Neuronal stem cell (in vitro differentiated cells): ENCODE measurements around the gene ZNG1A.
"Not testable (repeated sequence)": the region's sequence is repeated elsewhere in the genome, so short reads cannot be mapped to it uniquely, and the experiment has no call there.

Experiments
- DNase-seq: peaks from one replicate; pipeline ENCODE4 v3.0.0-alpha.2; 2013; ENCODE audit warnings: low spot score
- H2AFZ ChIP-seq: one replicate; pipeline ENCODE4 v1.6.1; 2013; ENCODE audit warnings: mild to moderate bottlenecking, low read length, inconsistent platforms
- H2AK5ac ChIP-seq: 2 replicates; pipeline ENCODE4 v1.6.1; 2013; ENCODE audit warnings: low read depth, mild to moderate bottlenecking, inconsistent platforms, low read length, moderate library complexity, mixed read lengths
- H2BK120ac ChIP-seq: 2 replicates; pipeline ENCODE4 v1.6.1; 2013; ENCODE audit warnings: low read depth, mild to moderate bottlenecking, inconsistent platforms, low read length, moderate library complexity, mixed read lengths
- H2BK12ac ChIP-seq: one replicate; pipeline ENCODE4 v1.6.1; 2013; ENCODE audit warnings: low read length, inconsistent platforms
- H2BK15ac ChIP-seq: 2 replicates; pipeline ENCODE4 v1.6.1; 2013; ENCODE audit warnings: mild to moderate bottlenecking, low read length, inconsistent platforms, mixed read lengths
- H2BK5ac ChIP-seq: one replicate; pipeline ENCODE4 v1.6.1; 2013; ENCODE audit warnings: inconsistent platforms, mild to moderate bottlenecking, low read length, moderate library complexity
- H3K14ac ChIP-seq: one replicate; pipeline ENCODE4 v1.6.1; 2013; ENCODE audit warnings: low read length, inconsistent platforms
- H3K18ac ChIP-seq: 2 replicates; pipeline ENCODE4 v1.6.1; 2013; ENCODE audit warnings: low read length, inconsistent platforms
- H3K23ac ChIP-seq: 2 replicates; pipeline ENCODE4 v1.6.1; 2013; ENCODE audit warnings: low read depth, mild to moderate bottlenecking, mixed read lengths, low read length, inconsistent platforms; ENCODE audit not compliant: poor library complexity
- H3K27ac ChIP-seq: replicated peaks from 3 replicates; pipeline ENCODE4 v1.5.1; 2013; ENCODE audit warnings: low read length, inconsistent platforms
- H3K27me3 ChIP-seq, 3 experiments: 2 replicates each; pipeline ENCODE4 v1.6.1; 2013; ENCODE audit warnings: low read length in 3 of 3, mild to moderate bottlenecking in 2 of 3, inconsistent platforms in 1 of 3, low read depth in 1 of 3, mixed read lengths in 1 of 3, moderate library complexity in 1 of 3; ENCODE audit not compliant: control insufficient read depth in 3 of 3, insufficient read depth in 3 of 3
- H3K36me3 ChIP-seq, 2 donors: replicated peaks in 1 of 2; 2 replicates each; pipeline ENCODE4 v1.6.1; 2013; ENCODE audit warnings: low read length in 2 of 2; ENCODE audit not compliant: control insufficient read depth in 2 of 2, insufficient read depth in 2 of 2
- H3K4ac ChIP-seq: 2 replicates; pipeline ENCODE4 v1.6.1; 2013; ENCODE audit warnings: inconsistent platforms, mild to moderate bottlenecking, low read length, moderate library complexity
- H3K4me1 ChIP-seq, 2 donors: 1 replicate in 1 of 2; 2 replicates in 1 of 2; pipeline ENCODE4 v1.6.1; 2013; ENCODE audit warnings: low read length in 2 of 2, low read depth in 1 of 2; ENCODE audit not compliant: control insufficient read depth in 2 of 2, insufficient read depth in 1 of 2
- H3K4me2 ChIP-seq: one replicate; pipeline ENCODE4 v1.6.1; 2013; ENCODE audit warnings: mild to moderate bottlenecking, low read length, inconsistent platforms; ENCODE audit not compliant: insufficient read depth, poor library complexity, severe bottlenecking
- H3K4me3 ChIP-seq, 2 donors: 2 replicates each; pipeline ENCODE4 v1.5.1; 2013; ENCODE audit warnings: low read length in 2 of 2, mild to moderate bottlenecking in 2 of 2, inconsistent platforms in 1 of 2, moderate library complexity in 1 of 2
- H3K79me1 ChIP-seq: one replicate; pipeline ENCODE4 v1.6.1; 2013; ENCODE audit warnings: low read depth, mild to moderate bottlenecking, inconsistent platforms, low read length, moderate library complexity
- H3K9ac ChIP-seq: one replicate; pipeline ENCODE4 v1.6.1; 2013; ENCODE audit warnings: mild to moderate bottlenecking, low read depth, low read length, inconsistent platforms; ENCODE audit not compliant: poor library complexity
- H3K9me3 ChIP-seq, 2 donors: replicated peaks in 1 of 2; 2 replicates each; pipeline versions ENCODE3 to v1.6.1; 2013; ENCODE audit warnings: low read length in 2 of 2, mild to moderate bottlenecking in 2 of 2, inconsistent platforms in 1 of 2, low read depth in 1 of 2, mixed read lengths in 1 of 2, moderate library complexity in 1 of 2; ENCODE audit not compliant: control insufficient read depth in 2 of 2, insufficient read depth in 1 of 2
- H4K8ac ChIP-seq: one replicate; pipeline ENCODE4 v1.6.1; 2013; ENCODE audit warnings: low read depth, mild to moderate bottlenecking, inconsistent platforms, low read length, moderate library complexity
- H4K91ac ChIP-seq: one replicate; pipeline ENCODE4 v1.6.1; 2013; ENCODE audit warnings: low read length, low read depth, mild to moderate bottlenecking, inconsistent platforms; ENCODE audit not compliant: poor library complexity
- WGBS, 2 donors: extraction: QIAGEN DNeasy Blood & Tissue Kit; methylation state at CpG; one replicate each; pipeline ENCODE4 v1.1.7; 2013; ENCODE audit warnings: missing lambda C conversion rate in 2 of 2, mixed read lengths in 1 of 2; ENCODE audit not compliant: insufficient read length in 2 of 2, insufficient replicate concordance in 1 of 2; ENCODE audit errors: extremely low coverage in 2 of 2; 5-methylcytosine and 5-hydroxymethylcytosine counted together

The ZNG1A gene

GRCh38 chr9:139880-140279 is 39.0 kb downstream of the ZNG1A start:
- H3K18ac ChIP-seq, H4K91ac ChIP-seq, H2AFZ ChIP-seq, H3K4me2 ChIP-seq, H2BK120ac ChIP-seq, H3K79me1 ChIP-seq, H3K9me3 ChIP-seq, H3K14ac ChIP-seq, H3K4me3 ChIP-seq, H2BK5ac ChIP-seq, H3K9ac ChIP-seq, H3K23ac ChIP-seq, H3K36me3 ChIP-seq, H2BK15ac ChIP-seq, DNase-seq, H4K8ac ChIP-seq, H3K27me3 ChIP-seq, H3K4ac ChIP-seq, H2BK12ac ChIP-seq, H3K27ac ChIP-seq, H3K4me1 ChIP-seq, H2AK5ac ChIP-seq: not testable (repeated sequence)
- WGBS, 2 donors, result no CpG with 5 or more reads among the region's 17 CpGs

- H3K27ac ChIP-seq, H3K36me3 ChIP-seq, H2BK12ac ChIP-seq, DNase-seq, H2BK120ac ChIP-seq, H3K9me3 ChIP-seq, H2BK15ac ChIP-seq, H2AFZ ChIP-seq, H3K9ac ChIP-seq, H4K8ac ChIP-seq, H3K14ac ChIP-seq, H4K91ac ChIP-seq, H2BK5ac ChIP-seq, H3K4ac ChIP-seq, H3K23ac ChIP-seq, H3K4me1 ChIP-seq, H2AK5ac ChIP-seq, H3K18ac ChIP-seq, H3K79me1 ChIP-seq, H3K4me3 ChIP-seq: not testable (repeated sequence)
- H3K27me3 ChIP-seq, result peaks cover 13 to 47% (median 36%) of the 10 kb centered on the region in 3 experiments
- peak within 1 kb of the TSS; percentile 45 for H3K4me2 ChIP-seq
- no CpG with 5 or more reads among the region's 30 CpGs for WGBS, 2 donors
Observed at GRCh38 chr9:117995-118467, 60.8 kb downstream of the ZNG1A start, which contains the start of gene FOXD4. Gene FOXD4 (minus strand): TSS chr9:118417. CDS start chr9:118119, 298 bp downstream.

GRCh38 chr9:117144-117994 is 61.5 kb downstream of the ZNG1A start:
- not testable (repeated sequence) for H3K4me1 ChIP-seq, H2AFZ ChIP-seq, H3K14ac ChIP-seq, H3K23ac ChIP-seq, H3K27ac ChIP-seq, H3K79me1 ChIP-seq, H2BK120ac ChIP-seq, H4K91ac ChIP-seq, H2BK12ac ChIP-seq, H3K9me3 ChIP-seq, H2BK15ac ChIP-seq, H3K4me3 ChIP-seq, H3K18ac ChIP-seq, H3K9ac ChIP-seq, H3K4ac ChIP-seq, H3K36me3 ChIP-seq, H2BK5ac ChIP-seq, H4K8ac ChIP-seq, H2AK5ac ChIP-seq
- DNase-seq, result peak; percentile 12
- H3K27me3 ChIP-seq, result peaks cover 13 to 53% (median 41%) of the 10 kb centered on the region in 3 experiments
- peak overlapping the region; percentile 45 for H3K4me2 ChIP-seq
- WGBS, 2 donors, result no CpG with 5 or more reads among the region's 71 CpGs

- H3K18ac ChIP-seq, H4K8ac ChIP-seq, H2AK5ac ChIP-seq, H3K4me1 ChIP-seq, H3K27ac ChIP-seq, H2BK120ac ChIP-seq, H3K79me1 ChIP-seq, H2AFZ ChIP-seq, H2BK5ac ChIP-seq, H3K23ac ChIP-seq, H3K4me3 ChIP-seq, H4K91ac ChIP-seq, H3K4me2 ChIP-seq, H3K9ac ChIP-seq, H3K36me3 ChIP-seq, H3K9me3 ChIP-seq, DNase-seq, H3K14ac ChIP-seq, H3K4ac ChIP-seq, H2BK15ac ChIP-seq, H2BK12ac ChIP-seq: not testable (repeated sequence)
- no CpG with 5 or more reads among the region's 41 CpGs for WGBS, 2 donors
- peaks cover 13 to 56% (median 41%) of the 10 kb centered on the region in 3 experiments for H3K27me3 ChIP-seq
Observed at GRCh38 chr9:116239-117077, 62.4 kb downstream of the ZNG1A start.
